Mammary epithelial cell (primary cell): ENCODE data around the gene SLC17A2.

ENCODE experiments used
- CTCF ChIP-seq, 2 donors: IDR thresholded peaks in 1 of 2; conservative IDR thresholded peaks in 1 of 2; 2 replicates each; pipeline ENCODE4 v1.5.1; 2011 to 2012; ENCODE audit warnings: inconsistent platforms in 2 of 2, low read length in 2 of 2, mild to moderate bottlenecking in 2 of 2, control low read depth in 1 of 2, low read depth in 1 of 2; ENCODE audit not compliant: insufficient read depth in 1 of 2; ENCODE audit errors: extremely low read depth in 1 of 2
- EZH2 ChIP-seq: IDR thresholded peaks from 2 replicates; pipeline ENCODE4 v1.6.1; 2012; ENCODE audit warnings: low read length, inconsistent platforms, borderline replicate concordance

GRCh38 chr6:25973923-25974555 lies 43.5 kb upstream of the SLC17A2 start:
- TF ChIP-seq CTCF (conservative IDR thresholded peaks at IDR 0.05 in 1 of 2, IDR thresholded peaks at IDR 0.05 in 1 of 2; ENCODE audit: extremely low read depth in 1 of 2, insufficient read depth in 1 of 2, low read depth in 1 of 2, low read length in 2 of 2) (no peak), EZH2 (no peak)
